ENCODE results near the gene CEP131.

DNA sequence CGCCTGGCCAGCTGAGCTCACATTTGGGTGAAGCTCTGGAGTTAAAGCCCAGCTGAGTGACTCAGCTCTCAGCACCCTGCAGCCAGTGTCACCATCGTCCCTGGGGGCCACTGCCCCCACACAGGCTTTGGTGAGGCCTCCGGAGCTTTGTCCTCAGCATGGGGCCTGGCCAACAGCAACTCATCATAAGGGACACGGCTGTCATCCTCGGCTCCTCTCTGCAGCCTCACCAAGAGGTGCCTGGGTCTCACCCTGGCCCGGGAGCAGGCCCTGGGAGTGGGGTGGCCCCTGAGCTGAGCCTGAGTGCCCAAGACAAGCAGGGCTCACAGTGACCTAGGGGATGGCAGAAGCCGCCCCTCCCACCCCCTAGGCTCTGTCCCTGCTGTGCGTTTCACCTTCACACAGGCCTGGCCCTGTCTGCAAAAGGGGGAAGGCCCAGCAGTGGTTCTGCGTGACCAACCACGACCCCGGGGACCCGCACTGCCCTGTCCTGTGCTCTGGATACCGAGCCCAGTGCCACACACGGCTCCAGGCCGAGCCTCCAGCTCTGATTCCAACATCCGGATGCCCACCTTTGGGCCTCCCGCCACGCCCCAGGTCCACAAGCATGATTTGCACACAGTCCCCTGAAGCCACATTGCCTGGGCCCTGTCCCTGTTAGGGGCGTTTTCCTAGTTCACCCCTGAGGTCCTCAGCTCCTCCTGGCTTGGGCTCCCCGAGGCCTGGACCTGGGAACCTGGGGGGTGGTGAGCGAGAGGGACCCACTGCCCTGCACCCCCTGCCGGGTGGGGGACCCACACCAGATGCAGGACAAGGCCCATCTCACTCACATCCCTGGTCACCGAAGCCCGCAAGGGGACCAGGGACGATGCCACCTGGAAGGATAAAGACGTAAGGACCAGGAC lies 34.9 kb downstream of the CEP131 start:
- TF ChIP-seq POLR2A (IDR thresholded peaks at IDR 0.05), result no peak
- TF ChIP-seq, protein P1, sequence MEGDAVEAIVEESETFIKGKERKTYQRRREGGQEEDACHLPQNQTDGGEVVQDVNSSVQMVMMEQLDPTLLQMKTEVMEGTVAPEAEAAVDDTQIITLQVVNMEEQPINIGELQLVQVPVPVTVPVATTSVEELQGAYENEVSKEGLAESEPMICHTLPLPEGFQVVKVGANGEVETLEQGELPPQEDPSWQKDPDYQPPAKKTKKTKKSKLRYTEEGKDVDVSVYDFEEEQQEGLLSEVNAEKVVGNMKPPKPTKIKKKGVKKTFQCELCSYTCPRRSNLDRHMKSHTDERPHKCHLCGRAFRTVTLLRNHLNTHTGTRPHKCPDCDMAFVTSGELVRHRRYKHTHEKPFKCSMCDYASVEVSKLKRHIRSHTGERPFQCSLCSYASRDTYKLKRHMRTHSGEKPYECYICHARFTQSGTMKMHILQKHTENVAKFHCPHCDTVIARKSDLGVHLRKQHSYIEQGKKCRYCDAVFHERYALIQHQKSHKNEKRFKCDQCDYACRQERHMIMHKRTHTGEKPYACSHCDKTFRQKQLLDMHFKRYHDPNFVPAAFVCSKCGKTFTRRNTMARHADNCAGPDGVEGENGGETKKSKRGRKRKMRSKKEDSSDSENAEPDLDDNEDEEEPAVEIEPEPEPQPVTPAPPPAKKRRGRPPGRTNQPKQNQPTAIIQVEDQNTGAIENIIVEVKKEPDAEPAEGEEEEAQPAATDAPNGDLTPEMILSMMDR (IDR thresholded peaks at IDR 0.05), result no peak

Data from body of pancreas (tissue), 4 donors.